NCI-H2081 treated with DMSO at 0.1 percent for 48 hours (cell line): ENCODE measurements around the gene NUBP2.

Experiments used
- DNase-seq: peaks from one replicate; lab custom pipeline; 2025; lab: John Stamatoyannopoulos, UW

Gene NUBP2, protein sequence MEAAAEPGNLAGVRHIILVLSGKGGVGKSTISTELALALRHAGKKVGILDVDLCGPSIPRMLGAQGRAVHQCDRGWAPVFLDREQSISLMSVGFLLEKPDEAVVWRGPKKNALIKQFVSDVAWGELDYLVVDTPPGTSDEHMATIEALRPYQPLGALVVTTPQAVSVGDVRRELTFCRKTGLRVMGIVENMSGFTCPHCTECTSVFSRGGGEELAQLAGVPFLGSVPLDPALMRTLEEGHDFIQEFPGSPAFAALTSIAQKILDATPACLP

GRCh38 chr16:1782408-1783264, at the start of gene NUBP2, which contains the start of gene SPSB3:
Gene NUBP2, plus strand, starts transcription at chr16:1782960. Its CDS starts 61 bp downstream, at chr16:1783021.
Gene SPSB3, minus strand, starts transcription at chr16:1782571. Its CDS starts 1,088 bp downstream, at chr16:1781483.
- peak; percentile 100 for DNase-seq

DNA sequence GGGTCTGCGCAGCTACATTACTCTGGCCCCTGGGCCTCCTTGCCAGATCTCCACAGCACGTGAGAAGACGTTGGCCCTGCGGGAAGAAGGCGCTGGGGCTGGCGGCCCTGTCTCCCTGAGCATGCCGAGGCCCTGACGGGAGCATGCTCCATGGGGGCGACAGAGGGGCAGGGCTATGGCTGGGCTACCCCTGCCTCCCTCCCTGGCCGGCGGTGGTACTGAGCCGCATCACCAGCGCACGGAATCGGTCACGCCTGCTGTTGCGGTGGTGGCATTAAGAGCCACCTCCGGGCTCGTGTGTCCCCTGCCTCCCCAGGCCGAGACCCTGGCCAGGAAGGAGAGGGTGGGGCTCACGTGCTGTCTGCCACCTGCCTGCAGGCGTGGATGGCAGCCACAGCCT, 48.6 kb upstream of the NUBP2 start:
- DNase-seq, result no peak

GRCh38 chr16:1734816-1735215, 47.9 kb upstream of the NUBP2 start:
- DNase-seq, result no peak

- DNase-seq, result no peak
These were observed 42.5 kb upstream of the NUBP2 start for GRCh38 chr16:1740234-1740633.

DNA sequence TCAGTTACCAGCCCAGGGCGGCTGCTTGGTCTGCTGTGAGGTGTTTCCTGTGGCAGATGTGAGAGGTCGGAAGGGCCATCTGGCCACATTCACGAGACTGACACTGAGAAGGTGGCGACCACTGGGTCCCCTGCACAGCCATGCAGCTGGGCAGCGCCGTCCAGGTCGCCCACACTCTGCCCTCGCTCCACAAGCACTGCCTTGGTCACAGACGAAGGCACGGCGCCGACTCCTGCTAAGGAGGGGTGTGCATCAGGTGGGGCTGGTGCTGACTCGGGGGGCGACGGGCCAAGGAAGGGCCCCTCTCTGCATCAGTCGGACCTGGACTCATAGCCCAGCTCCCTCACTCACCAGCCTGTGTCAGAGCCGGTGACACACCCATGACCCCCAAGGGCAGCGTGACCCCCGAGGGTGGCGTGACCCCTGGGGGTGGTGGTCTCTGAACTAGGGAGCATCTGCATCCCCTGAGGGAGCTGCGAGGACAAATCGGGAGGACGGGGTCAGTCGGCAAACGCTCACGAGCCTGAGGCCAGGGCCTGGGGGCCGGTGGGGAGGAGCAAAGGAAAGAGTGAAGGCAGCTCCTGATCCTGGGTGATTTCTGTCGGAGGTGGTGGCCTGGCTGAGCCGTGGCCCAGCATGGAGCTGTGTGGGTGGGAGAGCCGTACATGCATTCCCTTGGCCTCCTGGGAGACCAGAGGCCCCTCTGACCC, 41.8 kb upstream of the NUBP2 start:
- no peak for DNase-seq

DNA sequence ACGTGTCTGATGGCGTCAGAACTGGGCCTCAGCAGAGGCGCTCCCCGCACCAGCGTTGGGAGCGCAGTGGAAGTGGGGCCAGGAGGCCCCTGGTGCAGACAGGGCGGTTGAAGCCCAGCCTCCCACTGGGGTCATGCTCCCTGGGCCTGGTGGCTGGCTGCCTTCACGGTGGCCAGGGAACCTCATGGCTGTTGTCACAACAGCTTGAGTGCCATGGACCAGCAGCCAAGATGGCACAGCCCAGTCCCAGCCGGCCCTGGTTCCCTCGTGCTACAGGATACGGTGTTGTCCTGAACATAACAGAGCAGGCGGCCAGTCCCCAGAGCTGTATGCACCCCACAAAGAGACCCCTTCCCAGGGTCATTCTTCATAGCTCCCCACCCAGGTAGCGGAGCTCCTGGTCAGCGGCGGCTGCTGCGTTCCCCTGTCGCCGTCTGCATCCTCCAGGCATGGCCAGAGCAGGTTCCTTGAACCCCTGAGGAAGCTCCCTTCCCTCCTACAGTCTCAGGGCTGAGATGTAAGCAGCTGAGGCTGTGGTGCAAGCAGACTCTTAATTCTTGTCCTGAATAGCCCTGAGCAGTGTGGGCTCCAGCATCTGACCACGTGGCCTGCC, 41.1 kb upstream of the NUBP2 start:
- no peak for DNase-seq

GRCh38 chr16:1743376-1744337, 39.1 kb upstream of the NUBP2 start:
- no peak for DNase-seq

DNA sequence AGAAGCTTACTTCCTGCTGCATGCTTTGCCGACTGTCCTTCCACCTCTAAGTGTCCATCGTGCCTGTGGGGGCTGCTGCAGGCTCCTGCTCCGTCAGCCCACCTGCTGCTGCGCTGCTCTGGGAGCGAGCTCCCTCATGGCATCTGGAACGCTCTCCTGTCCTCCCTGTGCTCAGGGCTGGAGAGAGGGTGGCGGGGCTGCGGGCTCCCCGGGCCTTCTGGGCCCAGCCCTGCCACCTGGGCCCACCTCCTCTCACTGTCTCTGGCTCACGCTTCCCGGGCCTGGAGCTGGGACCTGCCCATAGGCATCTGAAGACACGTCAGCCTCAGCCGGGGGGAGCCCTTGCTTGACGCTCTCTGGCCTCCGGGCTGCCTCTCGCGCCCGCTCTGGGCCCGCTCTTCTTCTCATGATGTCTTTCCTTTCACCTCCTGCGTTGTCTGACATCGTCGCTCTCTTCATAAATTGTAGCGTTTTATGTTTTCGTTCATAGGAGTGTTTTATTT, 38.4 kb upstream of the NUBP2 start:
- DNase-seq, result no peak

DNA sequence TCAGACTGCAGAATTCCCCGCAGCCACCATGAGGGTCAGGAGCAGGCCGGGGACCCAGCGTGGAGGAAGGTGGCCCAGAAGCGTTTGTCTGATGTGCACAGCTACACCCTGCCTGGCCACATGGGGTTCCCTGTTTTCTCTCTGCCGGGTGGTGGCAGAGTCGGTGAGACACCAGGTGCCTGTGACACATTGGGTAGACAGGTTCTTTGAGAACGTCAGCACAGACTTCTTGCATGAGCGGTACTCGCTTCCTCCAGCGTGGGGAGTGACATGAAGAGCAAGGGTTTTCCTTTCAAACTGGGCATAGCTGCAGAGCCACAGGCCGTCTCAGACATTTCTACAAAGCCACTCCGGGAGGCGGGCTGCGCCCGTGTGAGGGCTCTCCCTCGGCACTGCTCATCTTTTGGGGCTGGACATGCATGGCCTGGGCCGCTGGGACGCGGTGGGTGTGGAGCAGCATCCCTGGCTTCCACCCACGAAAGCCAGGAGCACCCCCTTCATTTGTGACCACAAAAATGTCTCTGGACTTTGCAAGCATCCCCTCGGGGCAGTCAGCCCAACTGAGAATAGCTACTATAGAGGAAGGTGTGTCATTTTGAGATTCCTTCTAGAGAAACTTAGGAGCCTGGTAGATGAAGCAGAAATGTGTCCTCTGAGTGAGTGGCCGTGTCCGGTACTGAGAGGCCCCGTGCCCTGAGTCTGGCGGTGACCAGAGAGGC, 37.4 kb upstream of the NUBP2 start:
- no peak for DNase-seq

- no peak for DNase-seq
These were observed 36.7 kb upstream of the NUBP2 start for GRCh38 chr16:1745900-1746692.

GRCh38 chr16:1746693-1747195, 36.0 kb upstream of the NUBP2 start:
- no peak for DNase-seq

GRCh38 chr16:1747934-1748333, 34.8 kb upstream of the NUBP2 start:
- no peak for DNase-seq

DNA sequence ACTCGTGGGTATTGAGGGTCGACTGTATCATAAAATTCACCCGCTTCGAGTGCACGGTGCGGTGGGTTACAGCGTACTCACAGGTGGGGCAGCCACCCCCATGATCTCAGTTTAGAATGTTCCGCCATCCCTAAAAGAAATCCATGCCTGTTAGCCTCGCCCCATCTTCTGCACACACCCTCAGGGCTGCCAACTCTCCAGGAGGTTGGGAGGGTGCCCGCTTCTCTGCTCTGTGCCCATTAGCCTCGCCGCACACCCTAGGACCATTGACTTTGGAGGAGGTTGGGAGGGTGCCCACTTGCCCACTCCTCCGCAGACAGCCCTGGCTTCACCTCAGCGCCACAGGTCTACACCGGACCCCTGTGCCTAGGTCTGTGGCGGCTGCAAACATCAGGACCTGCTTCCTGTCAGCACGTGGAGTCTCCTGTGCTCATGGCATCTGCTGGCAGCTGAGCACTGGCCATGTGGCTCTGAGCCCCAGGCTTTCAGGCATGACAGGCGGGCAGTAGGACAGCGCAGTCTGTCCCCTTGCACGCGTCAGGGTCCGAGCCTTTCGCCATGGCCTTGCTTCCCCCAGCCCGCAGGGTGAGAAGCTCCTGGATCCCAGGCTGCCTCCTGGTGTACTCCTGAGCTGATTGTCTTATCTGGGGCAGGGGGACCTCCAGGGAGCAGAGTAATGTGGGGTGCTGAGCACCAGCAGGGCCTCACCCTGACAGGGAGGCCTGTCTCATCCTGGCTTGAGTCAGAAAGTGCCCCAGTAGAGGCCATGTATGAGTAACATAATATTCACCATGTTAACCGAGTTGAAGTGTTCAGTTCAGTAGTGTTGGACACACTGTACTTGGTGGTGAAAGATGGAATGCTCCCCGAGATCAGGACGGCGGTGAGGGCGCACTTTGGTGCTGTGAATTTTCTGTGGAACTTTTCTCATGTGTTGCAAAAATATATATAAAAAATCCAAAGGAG, 33.3 kb upstream of the NUBP2 start:
- no peak for DNase-seq

DNA sequence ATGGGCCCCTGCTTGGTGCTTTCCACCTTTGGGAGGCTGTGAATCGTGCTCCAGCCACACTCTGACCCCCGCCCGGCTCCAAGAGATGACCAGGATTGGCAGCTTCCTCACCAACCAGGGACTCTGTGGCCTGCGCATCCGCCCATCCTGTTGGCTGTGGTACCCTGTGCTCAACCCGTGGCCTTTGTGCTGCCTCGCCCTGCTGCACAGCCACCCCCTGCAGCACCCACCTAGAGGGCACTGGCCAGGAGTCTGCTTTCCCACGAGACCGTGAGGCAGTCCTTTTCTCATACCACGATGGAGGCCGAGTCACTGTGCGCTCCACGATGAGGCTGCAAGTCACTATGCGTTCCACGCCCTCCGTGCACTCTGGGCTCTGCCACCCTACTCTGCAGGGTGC, 30.8 kb upstream of the NUBP2 start:
- no peak for DNase-seq

DNA sequence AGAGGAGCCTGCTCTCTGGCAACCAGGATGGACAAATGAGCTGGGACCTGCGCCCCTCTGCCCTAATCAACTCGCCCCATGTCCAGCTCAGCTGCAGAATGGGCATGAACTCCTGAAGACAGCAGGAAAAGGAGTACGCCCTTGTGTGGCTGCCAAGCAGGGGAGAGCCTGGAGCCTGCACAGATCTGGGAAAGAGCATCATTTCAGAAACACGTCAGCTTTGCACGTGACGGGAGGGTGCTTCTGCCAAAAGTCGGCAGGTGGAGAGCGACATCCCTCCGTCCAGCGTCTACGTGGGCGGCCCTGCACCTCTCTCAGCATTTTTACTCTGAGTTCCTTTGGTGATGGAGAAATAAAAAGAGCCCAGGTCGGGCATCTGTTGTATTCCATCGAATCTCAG, 29.9 kb upstream of the NUBP2 start:
- DNase-seq, result no peak

DNA sequence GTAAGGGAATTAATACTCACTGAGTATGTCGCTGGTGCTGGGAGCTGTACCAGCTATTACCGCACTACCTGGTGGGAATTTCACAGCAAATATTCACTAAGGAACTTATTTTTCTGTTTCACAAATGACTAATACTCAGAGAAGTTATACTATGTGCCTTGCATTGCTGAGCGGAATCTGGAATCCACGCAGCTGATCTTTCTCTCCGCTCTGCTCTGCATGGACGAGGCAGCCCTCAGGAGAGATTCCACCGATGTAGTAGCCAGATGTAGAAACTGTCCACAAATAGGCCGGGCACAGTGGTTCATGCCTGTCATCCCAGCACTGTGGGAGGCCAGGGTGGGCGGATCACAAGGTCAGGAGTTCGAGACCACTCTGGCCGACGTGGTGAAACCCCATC, 28.6 kb upstream of the NUBP2 start:
- no peak for DNase-seq

DNA sequence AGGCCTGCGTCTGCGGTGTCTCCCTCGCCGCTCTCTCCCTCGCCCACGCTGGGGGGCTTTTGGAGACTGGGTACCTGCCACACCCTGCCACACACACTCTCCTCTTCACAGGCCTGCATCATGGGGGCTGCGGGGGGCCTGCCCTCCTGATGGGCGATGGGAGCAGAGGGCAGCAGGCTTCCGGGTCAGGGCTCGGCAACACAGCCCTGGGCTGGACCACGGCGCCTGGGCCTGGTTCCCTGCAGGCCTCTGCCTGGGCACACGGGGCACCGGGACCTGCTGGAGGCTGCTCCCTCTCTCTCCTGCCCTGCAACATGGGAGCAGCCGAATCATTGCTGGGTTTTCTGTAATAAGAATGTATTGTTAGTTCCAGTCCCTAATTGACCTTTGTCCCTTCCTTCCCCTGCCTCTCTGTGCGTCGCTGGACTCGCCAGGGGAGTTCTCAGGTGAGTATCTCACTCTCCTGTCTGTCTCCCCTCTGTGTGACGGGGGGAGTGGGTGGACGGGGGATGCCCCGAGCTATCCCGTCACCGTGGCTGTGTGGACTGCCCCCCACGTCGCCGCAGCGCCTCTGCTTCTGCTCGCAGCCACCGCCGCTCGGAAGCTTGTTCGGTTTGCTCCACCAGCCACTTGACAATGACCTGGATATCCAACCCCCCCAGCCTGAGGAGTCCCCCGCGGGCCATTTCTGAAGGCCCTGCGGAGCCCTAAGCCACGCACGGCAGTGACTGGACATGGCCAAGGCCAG, 24.9 kb upstream of the NUBP2 start:
- no peak for DNase-seq
